SKM-1 (cell line): ENCODE measurements around the gene PDE6A.
"Not testable (repeated sequence)": the region's sequence is repeated elsewhere in the genome, so short reads cannot be mapped to it uniquely, and the experiment has no call there.

Source experiments
- DNase-seq: peaks from one replicate; lab custom pipeline; 2025; ENCODE audit not compliant: unreplicated experiment; lab: John Stamatoyannopoulos, UW

PDE6A gene

DNA sequence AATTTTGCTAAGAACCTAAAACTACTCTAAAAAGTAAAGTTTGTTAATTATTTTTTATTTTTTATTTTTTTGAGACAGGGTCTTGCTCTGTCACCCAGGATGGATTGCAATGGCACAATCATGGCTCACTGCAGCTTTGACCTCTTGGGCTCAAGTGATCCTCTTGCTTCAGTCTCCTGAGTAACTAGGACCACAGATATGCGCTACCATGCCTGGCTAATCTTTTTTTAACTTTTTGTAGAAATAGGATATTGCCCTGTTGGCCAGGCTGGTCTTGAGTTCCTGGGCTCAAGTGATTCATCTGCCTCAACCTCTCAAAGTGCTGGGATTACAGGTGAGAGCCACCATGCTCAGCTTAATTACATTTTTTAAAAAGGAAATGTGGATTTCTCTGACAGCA, 45.8 kb downstream of the PDE6A start:
- no peak for DNase-seq

DNA sequence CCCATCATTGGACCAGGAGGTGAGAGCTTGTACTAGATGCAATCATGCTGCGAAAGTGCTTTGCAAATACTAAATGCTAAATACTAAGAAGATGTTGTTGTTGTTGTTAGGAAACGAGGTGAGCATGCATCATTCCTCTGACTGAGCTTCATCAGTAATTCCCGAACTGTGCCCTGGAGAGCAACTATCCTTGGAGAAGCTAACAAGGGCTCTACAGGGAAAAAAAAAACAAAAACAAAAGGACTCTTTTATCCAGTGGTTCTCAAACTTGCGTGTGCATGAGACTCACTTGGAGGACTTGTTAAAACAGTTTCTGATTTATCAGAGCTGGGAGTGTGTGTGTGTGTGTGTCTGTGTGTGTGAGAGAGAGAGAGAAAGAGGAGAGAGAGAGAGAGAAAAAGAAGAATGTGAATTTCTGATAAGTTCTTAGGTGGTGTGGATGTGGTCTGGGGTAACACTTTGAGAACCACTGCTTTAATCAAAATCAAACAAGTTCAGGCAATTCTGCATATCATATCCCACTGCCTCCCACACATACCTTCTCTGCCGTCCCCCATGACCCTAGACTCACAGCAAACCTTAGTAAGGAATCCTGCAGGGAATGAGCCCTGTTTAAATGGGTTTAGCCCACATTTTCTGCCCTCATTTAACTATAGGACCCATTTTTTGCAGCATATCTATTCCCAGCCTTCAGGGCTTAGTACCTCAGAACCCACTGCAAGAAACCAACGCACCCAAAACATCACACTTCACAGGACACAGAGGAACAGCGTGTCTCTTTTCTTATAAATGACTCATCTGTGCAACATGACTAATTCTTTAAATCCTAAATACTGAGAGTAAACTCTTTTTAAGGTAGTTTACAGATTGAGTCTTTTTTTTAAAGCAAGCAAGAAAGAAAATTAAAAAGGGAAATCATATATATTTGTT, 48.9 kb downstream of the PDE6A start:
- no peak for DNase-seq

DNA sequence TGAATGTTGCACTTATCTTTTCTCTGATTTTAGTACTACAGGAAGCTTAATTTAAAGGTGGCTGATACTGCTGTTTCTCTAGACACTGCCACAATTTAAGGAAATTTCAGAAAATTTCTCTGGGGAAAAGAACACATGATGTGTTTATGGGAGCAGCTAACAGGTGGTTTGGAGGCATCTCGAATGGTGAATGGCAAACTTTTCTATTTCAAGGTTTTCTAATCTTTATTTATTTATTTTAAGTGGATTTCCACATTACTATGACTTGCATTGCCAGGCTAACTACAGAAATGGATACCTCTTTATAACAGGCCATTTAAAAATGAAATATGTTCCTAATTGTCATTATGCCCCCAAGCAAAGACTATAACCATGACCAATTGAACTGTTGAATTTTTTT, 50.4 kb downstream of the PDE6A start:
- no peak for DNase-seq

DNA sequence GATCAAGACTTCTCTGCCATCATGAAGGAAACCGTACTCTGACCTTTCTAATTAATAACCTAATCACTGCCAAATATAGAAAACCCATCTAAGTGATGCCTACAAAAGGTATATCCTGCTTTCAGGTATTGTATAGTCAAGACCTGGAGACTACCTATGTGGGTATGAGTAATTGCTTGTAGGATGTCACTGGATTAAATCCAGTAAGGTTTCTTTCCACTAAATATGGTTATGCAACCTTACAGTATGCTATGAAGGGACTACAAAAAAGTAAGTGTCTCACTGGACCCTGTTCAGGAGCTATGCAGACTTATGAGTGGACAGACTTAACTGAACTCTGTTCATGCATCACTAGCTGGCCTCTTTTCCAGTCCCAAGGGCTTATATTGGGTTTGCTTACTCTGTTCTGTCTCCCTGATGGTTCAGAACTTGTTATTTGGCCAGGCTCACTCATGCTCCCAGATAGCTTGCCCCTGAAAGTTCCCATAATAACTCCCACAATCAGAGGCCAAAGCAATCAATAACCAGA, 51.1 kb downstream of the PDE6A start:
- no peak for DNase-seq

DNA sequence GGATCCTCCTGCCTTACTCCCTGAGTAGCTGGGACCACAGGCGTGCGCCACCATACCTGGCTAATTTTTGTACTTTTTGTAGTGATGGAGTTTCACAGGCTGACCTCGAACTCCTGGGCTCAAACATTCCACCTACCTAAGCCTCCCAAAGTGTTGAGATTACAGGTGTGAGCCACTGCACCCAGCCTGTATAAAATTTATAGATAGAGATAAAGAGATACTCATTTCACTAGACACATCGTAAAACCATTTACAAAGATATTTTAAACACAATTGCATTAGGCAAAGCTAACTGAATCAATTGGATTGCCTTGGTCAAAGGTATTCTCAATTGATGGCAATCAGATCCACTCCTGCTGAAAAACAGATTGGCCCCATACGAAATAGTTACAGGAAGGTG, 52.0 kb downstream of the PDE6A start:
- no peak for DNase-seq

DNA sequence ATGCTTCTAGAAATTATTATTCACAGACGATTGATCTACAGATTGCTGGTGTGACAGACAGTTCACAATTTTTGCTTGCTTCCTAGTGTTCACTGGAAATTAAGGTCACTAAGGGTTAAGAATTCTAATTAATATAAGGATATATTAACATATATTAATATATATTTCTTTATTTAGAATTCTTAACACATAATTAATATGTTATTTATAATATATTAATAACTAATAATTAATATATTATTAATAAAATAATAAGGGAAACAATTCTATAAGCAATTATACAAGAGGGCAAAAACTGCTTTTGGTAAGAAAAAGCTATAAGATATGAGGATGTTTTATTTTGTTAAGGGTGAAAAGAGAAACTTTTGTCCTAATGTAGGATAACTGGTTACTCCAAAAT, 56.3 kb downstream of the PDE6A start:
- no peak for DNase-seq

DNA sequence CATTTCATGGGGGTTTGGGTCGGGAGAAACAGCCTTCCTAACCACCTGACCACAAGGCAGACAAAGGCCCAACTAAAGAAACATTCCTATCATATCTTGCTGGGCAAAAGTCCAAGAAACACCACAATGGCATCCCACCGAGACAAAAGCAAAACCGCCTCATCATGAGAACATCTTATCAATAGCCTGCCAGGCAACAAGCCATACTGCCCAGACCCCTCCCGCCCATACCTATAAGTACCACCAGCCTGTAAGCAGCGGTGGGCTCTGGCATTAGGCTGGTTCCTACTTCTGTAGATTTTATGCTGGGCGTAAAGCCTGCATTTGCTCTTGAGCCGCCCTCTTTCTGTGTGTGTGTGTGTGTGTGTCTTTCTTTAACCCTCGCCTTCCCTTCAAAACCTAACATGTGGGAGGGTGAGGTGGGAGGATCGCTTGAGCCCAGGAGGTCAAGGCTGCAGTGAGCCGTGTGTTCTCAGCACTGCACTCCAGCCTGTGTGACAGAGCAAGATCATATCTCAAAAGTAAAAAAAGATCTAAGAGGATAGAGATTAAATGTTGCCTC, 56.9 kb downstream of the PDE6A start:
- no peak for DNase-seq

DNA sequence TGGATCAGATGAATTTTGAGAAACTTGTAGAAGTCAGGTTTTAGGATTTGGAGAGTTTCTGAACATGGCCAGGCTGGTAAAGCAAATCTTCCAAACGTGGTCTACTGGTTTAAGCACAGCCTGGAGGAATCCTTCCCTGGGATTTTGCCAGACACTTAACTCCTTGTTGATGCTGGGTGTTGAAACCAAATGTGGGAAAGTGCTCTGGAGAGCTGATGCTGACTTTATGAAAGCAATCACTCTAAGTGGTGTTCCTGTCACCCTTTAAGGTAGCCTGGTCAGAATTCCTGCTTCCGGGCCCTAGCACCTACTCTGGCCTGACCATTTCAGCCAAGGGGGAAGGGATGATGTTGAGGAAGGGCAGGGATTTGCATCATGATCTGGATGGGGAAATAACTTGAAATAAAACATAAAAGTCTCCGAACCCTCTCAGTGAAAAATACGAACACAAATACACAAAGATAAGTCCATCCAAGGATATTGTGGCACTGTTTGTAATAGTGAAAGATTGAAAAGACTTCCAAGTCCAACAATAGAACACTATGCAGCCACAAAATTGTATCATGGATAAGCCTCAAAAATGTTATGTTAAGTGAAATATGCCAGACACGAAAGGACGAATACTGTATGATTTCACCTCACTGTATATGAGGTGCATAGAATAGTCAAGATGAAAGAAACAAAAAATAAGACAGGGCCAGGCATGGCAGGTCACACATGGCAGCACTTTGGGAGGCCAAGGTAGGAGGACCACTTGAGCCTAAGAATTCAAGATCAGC, 57.7 kb downstream of the PDE6A start:
- DNase-seq, result no peak

DNA sequence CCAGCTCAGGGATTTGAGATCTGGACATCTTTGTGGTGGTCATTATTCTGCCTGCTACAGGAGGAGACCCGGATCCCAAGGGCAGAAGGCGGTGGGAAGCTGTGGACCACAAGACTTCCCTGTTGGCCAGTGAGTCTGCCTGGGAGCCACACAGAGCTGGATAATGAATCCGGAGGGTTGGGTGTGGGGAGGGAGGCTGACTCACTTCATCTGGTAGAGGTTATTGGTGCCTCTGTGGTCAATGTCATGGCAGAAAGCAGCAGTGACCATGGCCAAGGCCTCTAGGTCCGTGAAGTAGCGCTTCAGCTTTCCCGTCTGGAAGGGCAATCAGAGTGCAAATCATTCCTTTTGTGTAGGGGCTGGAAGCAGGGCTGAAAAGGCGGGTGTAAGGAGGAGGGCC, 58.5 kb downstream of the PDE6A start:
- DNase-seq, result no peak

DNA sequence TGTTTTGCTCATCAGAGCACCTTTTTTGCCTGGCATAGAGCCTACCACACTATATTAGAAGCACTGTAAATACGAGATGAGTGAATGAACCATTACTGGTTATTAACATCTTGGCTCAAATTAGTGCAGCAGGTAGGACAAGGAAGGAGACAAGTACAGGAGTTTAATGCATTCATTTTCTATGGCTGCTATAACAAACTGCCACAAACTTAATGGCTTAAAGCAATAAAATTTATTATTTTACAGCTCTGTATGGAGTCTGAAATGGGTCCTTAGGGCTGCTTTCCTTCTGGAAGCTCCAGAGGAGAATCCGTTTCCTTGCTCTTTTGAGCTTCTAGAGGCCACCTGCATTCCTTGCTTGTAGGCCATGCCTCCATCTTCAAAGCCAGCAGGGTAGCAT, 59.1 kb downstream of the PDE6A start:
- DNase-seq, result no peak

DNA sequence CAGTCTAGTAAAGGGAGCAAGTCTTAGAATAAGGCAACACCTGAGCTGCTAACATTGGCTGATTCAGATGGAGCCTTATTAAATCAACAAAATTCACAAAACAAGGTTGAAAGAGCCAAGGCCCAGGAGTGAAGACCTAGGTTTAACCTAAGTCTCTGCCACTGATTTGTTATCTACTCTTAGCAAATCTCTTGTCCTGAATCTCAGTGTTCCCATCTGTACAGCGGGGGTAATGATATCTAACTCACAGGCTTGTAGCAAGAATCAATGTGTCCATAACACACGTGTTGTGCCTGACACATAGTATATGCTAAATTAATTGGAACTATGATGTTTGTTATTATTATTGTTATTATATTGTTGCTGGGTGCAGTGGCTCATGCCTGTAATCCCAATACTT, 61.0 kb downstream of the PDE6A start:
- DNase-seq, result no peak

DNA sequence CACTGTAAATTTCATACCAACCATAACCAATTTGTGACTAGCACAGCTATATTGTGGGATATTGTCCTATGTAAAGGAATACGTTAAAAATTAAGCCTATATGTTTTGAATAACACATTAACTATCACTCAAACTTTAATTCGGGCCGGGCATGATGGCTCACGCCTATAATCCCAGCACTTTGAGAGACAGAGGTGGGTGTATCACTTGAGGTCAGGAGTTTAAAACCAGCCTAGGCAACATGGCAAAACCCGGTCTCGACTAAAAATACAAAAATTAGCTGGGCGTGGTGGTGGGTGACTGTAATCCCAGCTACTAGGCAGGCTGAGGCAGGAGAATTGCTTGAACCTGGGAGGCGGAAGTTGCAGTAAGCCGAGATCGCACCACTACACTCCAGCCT, 62.0 kb downstream of the PDE6A start:
- DNase-seq, result not testable (repeated sequence)

DNA sequence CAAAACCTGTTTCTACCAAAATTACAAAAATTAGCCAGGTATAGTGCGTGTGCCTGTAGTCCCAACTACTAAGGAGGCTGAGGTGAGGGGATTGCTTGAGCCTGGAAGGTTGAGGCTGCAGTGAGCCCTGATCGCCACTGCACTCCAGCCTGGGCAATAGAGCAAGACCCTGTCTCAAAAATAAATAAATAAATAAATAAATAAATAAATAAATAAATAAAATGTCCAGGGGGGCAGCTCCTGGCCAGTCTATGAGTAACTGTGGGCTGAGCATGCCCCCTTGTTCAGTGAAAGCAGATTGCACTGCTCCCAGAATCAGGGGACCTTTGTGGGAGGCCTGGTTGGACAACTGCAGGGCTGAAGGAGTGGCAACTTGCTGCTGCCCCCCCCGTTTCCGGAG, 62.7 kb downstream of the PDE6A start:
- no peak for DNase-seq

DNA sequence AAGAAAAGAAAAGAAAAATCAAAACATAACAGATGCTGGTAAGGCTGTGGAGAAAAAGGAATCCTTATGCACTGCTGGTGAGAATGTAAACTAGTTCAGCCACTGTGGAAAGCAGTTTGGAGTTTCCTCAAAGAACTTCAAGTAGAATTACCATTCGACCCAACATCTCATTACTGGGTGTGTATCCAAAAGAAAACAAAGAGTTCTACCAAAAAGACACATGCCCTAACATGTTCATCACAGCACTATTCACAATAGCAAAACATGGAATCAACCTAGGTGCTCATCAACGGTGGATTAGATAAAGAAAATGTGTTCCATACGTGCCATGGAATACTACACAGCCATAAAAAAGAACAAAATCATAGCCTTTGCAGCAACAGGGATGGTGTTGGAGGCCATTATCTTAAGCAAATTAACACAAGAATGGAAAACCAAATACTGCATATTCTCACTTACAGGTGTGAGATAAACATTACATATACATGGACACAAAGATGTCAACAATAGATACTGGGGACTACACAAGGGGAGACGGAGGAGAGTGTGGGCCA, 63.4 kb downstream of the PDE6A start:
- no peak for DNase-seq

DNA sequence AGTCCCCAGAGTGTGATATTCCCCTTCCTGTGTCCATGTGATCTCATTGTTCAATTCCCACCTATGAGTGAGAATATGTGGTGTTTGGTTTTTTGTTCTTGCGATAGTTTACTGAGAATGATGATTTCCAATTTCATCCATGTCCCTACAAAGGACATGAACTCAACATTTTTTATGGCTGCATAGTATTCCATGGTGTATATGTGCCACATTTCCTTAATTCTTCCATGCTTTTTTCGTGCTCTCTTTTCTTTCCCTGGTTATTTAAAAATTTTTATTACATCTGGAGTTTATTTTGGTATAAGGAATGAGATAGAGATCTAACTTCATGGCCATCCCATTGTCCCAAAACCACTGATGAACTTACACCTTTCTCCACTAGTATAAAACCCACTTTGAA, 65.0 kb downstream of the PDE6A start:
- not testable (repeated sequence) for DNase-seq

DNA sequence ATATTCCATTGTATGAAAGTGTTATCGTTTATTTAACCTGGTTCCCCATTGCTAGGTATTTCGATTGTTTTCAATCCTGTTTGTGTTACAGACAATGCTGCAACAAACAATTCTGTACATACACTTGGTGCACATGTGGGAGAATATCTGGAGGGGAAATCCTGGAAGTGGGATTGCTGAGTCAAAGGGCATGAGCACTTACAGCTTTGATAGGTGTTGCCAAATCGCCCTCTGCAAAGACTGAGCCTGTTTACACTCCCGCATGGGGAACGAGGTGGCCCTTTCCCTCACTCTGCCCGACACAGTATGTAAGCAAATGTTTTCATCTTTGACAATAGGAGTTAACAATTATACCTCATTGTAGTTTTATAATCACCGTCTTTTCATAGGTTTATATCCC, 66.2 kb downstream of the PDE6A start:
- no peak for DNase-seq

DNA sequence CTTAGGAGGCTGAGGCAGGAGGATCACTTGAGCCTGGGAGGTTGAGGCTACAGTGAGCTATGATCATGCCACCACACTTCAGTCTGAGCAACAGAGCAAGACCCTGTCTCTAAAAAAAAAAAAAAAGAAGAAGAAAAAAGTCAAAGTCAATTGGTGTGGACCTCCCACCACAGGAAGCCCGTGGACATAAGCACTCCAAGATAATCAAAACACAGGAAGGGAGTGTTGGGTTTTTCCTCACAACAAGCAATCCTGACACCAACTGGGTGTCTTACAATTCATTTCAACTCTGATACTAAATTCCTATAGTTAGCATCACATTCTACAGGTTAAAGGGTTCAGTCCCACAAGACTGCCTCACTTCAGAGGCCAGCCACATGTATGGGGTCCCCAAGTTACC, 70.7 kb downstream of the PDE6A start:
- DNase-seq, result no peak

DNA sequence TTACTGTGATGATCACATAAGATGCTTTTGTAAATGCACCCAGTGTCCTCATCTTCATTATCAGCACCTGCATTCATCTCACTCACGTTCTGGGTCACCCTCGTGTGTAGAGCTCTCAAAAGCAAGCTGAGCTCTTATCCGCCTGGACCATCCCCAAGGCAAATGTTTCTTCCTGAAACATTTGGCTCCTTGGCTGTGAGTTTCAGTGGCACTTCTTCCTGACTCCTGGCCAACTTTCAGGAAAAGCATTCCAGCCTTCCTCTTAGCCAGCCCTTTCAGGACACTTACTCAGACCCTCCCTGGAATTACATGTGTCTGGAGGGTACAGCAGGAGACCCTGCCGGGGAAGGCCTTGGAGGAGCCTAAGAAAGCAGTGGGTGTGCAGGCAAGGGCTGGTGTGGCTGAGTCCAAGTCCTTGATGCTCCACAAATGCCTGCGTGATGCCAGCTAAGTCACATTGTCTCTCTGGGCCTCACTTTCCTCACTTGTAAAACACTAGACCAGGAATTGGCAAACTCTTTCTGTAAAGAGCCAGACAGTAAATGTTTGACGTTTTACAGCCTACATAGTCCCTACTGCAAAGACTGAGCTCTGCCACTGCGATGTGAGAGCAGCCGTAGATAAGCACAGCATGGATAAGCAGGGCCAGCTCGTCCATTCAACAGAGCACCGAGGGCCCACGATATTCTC, 72.1 kb downstream of the PDE6A start:
- DNase-seq, result no peak

DNA sequence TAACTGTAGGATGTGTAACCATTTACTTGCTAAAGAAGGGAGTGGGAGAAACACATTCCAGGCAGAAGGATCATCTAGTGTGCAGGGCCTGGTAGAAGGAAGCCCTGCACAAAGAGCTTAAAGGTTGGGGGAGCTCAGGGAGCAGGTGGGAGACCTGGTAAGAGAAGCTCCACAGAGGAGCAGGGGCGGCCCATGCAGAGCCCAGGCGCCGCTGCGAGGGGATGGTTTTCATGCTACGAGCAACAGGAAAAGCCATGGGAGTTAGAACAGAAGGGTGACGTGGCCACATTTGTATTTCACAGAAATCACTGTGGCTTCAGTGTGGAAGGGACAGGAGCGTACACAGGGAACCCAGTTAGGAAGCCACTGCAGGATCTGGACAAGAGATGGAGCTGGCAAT, 73.1 kb downstream of the PDE6A start:
- DNase-seq, result no peak

DNA sequence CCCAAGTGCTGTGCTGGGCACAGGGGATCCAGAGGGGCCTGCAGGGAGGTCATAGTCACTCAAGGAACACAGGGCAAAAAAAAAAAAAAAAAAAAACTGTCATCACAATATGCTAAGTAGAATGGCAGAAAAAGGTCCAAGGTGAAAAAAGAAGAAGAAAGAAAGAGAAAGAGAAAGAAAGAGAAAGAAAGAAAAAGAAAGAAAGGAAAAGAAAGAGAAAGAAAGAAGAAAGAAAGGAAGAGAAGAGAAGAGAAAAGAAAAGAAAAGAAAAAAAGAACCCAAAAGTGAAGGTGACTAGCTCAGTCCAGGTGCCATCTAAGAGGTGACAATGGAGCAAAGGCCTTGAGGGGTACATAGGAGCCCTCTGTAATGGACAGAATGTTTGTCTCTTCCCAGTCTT, 73.9 kb downstream of the PDE6A start:
- DNase-seq, result no peak

DNA sequence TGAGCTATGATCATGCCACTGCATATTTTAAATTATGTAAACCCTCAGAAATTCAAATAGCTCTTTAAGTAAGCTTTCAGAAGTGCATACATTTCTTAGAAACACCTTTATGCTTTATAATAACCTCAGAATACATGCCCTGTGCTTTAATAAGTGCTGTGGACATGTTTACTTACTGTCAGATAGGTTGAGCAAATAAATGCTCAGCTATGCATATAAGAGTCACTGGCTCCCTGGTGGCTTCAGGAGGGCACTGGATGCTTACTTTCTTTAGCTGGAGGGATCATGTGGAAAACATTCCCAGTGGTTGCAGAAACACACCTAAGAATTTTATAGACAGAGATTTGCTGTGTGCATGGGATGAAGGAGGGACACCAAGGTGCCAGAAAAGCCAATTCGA, 74.4 kb downstream of the PDE6A start:
- no peak for DNase-seq
